ENCODE results near the gene RNF223. TPM values are rescaled to one million over a fixed set of nuclear protein-coding genes. Genes with fewer than 3 reads are reported as not detected.

RNF223 gene
- total RNA-seq = not detected in 2 replicates

DNA sequence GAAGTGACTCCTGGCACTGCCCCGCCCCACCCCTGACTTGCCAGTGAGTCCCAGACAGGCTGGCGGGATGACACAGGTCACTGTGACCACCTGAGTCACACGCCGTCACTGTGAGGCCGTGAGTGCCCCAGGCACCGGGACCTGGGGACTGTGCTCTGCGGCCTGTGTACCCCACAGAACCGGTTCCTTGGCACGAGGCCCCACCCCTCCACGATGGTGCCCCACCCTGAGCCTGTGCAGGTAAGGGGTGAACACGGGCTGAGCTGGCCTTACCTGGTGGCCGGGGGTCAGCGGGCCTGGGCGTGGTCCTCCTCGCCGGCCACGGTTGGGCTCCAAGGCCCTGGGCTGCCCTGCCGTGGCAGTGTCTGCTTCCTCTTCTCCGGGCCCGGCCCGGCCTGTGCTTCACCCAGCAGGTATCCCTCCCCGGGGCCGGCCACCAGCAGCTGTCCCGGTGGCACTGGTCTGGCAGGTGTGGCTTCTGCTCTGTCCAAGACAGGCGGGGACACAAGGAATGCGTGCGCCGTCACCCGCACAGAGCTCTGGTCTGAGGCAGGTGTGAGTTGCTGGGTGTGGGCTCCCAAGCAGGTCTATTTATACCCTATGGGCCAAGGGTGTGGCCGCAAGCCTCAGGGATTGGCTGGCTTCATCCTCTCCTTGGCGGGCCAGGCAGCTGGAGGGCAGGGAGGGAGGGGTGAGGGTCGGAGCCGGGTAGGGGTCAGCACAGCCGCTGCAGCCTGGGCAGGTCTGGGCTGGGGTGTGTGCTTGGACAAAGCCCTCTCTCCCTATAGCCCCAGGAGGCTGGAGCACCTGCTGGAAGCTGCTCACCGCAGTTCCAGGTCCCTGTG is at the start of gene RNF223:
RNF223 (minus strand) TSS at position 564 of the 845 bp plus-strand sequence. CDS start 1,740 bp downstream, outside the sequence.

DNA sequence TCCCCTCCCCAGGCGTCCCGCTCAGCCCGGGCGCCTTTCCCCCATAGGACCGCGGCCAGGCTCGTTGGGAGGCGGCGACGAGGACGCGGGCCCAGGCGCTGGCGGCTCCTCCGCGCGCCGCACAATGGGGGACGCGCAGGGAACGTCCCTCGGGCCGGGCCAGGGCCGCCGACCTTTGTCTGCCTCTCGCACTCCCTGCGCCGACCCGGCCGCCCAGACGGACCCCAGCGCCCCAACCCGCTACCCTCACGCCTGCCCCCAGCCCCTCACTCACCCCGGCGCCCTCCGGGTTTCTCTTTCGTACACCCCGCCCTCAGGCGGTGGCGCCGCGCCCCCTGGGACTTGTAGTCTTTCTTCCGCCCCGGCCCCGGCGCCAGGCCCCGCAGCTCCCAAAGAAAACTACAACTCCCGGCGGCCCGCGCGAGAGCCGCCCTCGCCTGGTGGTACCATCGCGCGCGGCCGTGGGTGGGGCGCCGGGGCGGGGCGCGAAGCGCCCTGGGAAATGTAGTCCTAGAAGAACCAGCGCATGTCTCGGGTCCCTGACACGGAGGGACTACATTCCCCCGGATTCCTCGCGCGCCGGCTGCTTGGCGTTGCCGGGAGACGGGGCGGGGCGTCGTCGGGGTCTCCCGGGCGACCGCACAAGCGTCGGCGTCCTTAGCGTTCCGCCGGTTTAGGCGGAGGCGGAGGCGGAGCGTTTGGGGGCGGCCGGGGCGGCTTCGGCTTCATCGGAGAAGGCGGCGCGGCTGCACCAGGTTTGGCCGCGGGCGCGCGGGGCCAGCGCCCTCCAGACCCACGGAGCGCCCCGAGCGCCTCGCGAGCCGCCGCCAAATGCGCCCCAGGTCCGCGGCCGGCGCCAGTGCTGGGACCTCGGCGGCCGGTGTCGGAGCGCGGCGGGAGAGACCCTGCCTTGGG is 41.9 kb upstream of the RNF223 start, which contains the start of gene C1orf159:
C1orf159 (minus strand) TSS at position 304 of the 915 bp plus-strand sequence. CDS start 24,546 bp downstream, outside the sequence.

Other genes starting within 250 kb of the RNF223 start
- gene SAMD11, start 150.4 kb downstream of the RNF223 start, total RNA-seq = 0.66 TPM in 1 of 2 replicates, not detected in the other
- gene NOC2L, start 115.0 kb downstream of the RNF223 start, total RNA-seq = 102 and 118 TPM in 2 replicates
- gene KLHL17, start 113.7 kb downstream of the RNF223 start, total RNA-seq = 4.9 and 10.8 TPM in 2 replicates
- gene PLEKHN1, start 107.8 kb downstream of the RNF223 start, total RNA-seq = 0.19 and 0.36 TPM in 2 replicates
- gene PERM1, start 92.2 kb downstream of the RNF223 start, total RNA-seq = 0.09 TPM in 1 of 2 replicates, not detected in the other
- 17.0 and 31.4 TPM in 2 replicates for gene HES4, start 74.2 kb downstream of the RNF223 start, total RNA-seq
- 135 and 185 TPM in 2 replicates for gene ISG15, start 60.8 kb downstream of the RNF223 start, total RNA-seq
- 79.1 and 125 TPM in 2 replicates for gene AGRN, start 54.2 kb downstream of the RNF223 start, total RNA-seq
- gene C1orf159, start 41.8 kb upstream of the RNF223 start, total RNA-seq = 4.3 and 5.5 TPM in 2 replicates
- gene TTLL10, start 99.6 kb upstream of the RNF223 start, total RNA-seq = not detected in 2 replicates
- gene TNFRSF18, start 132.3 kb upstream of the RNF223 start, total RNA-seq = 0.28 TPM in 1 of 2 replicates, not detected in the other
- 0.63 and 1.6 TPM in 2 replicates for gene TNFRSF4, start 139.8 kb upstream of the RNF223 start, total RNA-seq
- gene SDF4, start 157.7 kb upstream of the RNF223 start, total RNA-seq = 91.0 and 126 TPM in 2 replicates
- 23.4 and 30.0 TPM in 2 replicates for gene B3GALT6, start 157.9 kb upstream of the RNF223 start, total RNA-seq
- 0.45 and 0.85 TPM in 2 replicates for gene C1QTNF12, start 172.4 kb upstream of the RNF223 start, total RNA-seq
- gene UBE2J2, start 199.5 kb upstream of the RNF223 start, total RNA-seq = 31.8 and 39.7 TPM in 2 replicates
- gene SCNN1D, start 206.1 kb upstream of the RNF223 start, total RNA-seq = 0.27 and 0.66 TPM in 2 replicates
- gene ACAP3, start 233.6 kb upstream of the RNF223 start, total RNA-seq = 22.7 and 37.0 TPM in 2 replicates
- gene PUSL1, start 234.3 kb upstream of the RNF223 start, total RNA-seq = 12.5 and 13.0 TPM in 2 replicates

Data from endothelial cell of coronary artery (primary cell).